Transverse colon (tissue), 4 donors: Measurements from ENCODE around the gene P2RX4.

Experiments used
- POLR2A ChIP-seq: fragments of 450-650 bp; IDR thresholded peaks from one replicate; pipeline ENCODE4 v1.6.1; 2016; ENCODE audit warnings: antibody characterized with exemption, mild to moderate bottlenecking, moderate library complexity
- POLR2AphosphoS5 ChIP-seq, 3 donors: sonication (generic); formaldehyde crosslinking; IDR thresholded peaks; one replicate each; pipeline ENCODE4 v1.6.1; 2016; ENCODE audit warnings: antibody characterized with exemption in 3 of 3
- TF ChIP-seq, protein P1 (sequence below), 5 experiments: fragments of 200-600 bp in 3 of 5; fragments of 450-650 bp in 2 of 5; sonication (generic) in 3 of 5; IDR thresholded peaks; 1 replicate in 2 of 5; 2 replicates in 3 of 5; pipeline ENCODE4 v1.5.1; 2016 to 2017; ENCODE audit warnings: antibody characterized with exemption in 5 of 5, inconsistent platforms in 3 of 5, mild to moderate bottlenecking in 2 of 5, moderate library complexity in 1 of 5

DNA sequence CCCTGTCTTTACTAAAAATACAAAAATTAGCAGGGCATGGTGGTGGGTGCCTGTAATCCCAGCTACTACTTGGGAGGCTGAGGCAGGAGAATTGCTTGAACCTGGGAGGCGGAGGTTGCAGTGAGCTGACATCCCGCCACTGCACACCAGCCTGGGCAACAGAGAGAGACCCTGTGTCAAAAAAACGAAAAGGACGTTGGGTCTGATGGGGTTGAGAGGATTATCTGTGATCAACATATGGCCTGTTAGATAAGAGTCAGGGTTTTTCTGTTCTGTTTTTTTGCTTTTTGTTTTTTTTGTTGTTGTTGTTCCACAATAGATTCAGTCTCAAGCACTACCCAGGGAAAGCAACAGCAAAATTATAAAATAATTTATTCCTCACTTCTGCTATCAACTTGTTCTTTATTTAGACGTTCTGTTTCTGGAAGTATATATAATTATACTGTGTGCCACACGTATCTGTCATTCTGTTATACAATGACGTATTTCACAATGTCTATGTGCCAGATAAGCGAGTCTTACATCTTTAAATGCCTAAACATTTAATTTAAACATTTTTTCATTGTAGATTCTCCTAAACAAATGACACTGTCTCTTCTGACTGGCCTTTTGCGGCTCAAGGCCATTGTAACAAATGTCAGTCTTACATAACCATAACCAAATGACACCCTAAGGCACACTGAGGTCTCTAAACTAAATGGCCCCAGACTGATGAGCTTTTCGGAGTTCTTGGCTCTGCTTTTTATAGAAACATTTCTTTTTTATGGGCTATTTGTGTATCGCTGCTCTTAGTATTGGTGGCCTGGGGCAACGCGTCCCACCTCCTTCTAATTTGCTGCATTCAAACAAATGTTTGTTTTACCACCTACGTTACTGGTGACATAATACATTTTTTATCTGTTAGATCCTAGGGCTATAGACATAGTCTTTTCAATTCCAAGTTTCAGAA, 7.2 kb upstream of the P2RX4 start:
- TF ChIP-seq, protein P1, sequence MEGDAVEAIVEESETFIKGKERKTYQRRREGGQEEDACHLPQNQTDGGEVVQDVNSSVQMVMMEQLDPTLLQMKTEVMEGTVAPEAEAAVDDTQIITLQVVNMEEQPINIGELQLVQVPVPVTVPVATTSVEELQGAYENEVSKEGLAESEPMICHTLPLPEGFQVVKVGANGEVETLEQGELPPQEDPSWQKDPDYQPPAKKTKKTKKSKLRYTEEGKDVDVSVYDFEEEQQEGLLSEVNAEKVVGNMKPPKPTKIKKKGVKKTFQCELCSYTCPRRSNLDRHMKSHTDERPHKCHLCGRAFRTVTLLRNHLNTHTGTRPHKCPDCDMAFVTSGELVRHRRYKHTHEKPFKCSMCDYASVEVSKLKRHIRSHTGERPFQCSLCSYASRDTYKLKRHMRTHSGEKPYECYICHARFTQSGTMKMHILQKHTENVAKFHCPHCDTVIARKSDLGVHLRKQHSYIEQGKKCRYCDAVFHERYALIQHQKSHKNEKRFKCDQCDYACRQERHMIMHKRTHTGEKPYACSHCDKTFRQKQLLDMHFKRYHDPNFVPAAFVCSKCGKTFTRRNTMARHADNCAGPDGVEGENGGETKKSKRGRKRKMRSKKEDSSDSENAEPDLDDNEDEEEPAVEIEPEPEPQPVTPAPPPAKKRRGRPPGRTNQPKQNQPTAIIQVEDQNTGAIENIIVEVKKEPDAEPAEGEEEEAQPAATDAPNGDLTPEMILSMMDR (IDR thresholded peaks at IDR 0.05), result no peak
- no peak for TF ChIP-seq POLR2AphosphoS5 (IDR thresholded peaks at IDR 0.05)
- no peak for TF ChIP-seq POLR2A
